ENCODE results near the gene MARK4.

Gene MARK4

DNA sequence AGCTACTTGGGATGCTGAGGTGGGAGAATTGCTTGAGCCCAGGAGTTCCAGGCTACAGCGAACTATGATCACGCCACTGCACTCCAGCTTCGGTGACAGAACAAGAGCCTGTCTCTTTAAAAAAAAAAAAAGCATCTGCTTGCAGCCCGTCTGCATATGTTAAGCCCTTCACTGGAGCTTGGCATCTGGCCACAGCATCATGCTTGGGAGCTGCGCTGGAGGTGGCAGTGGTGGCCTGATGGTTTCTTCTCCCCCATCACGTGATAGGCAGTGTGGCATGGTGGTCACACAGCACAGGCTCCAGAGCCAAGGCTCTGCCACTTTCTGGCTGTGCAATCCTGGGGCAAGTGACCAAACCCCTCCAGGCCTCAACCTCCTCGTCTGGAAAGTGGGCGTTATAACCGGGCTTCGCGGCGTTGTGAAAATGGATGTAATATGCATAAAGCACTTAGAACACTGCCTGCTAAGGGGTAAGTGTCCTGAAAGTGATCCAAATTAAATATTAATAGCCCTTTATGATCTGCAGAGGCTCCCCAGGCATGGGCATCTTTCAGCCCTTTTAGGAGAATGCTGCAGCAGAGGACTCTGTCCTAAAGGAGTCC lies 24.4 kb downstream of the MARK4 start:
- peak; percentile 77 for DNase-seq

DNA sequence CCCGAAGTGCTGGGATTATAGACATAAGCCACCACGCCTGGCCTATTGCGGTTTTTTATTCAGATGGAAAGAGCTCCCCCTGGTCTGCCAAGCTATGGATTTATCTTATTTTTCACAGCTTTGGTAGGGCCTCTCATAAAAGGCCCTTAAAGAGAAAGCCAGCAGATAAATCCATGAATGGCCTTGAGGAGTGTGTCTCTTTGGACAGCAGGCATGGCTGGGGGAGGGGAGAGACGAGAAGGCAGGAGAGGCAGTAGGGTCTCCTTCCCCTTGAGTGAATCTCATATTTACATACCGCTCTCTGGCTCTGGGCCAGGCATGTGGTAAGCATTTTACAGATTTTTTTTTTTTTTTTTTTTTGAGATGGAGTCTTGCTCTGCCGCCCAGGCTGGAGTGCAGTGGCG lies 25.2 kb downstream of the MARK4 start:
- DNase-seq = peak; percentile 88

DNA sequence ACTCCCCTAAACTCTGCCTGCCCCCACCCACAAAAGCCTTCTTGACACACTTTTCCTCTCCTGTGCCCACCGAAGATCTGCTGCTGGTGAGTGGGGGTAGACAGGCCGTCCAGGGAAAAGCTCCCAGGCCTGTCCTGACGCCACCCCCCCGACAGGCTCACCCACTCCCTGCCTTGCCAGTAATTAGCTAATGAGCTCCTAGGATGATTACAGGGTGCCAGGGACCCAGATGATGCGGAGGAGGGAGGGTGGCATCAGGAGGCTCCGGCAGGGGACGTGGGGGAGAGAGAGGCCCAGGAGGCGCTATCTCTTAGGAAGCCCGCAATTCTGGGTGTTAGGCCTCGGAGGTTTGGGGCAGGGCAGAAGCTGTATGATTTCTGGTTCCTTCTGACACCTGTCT lies 27.0 kb downstream of the MARK4 start:
- DNase-seq = no peak

DNA sequence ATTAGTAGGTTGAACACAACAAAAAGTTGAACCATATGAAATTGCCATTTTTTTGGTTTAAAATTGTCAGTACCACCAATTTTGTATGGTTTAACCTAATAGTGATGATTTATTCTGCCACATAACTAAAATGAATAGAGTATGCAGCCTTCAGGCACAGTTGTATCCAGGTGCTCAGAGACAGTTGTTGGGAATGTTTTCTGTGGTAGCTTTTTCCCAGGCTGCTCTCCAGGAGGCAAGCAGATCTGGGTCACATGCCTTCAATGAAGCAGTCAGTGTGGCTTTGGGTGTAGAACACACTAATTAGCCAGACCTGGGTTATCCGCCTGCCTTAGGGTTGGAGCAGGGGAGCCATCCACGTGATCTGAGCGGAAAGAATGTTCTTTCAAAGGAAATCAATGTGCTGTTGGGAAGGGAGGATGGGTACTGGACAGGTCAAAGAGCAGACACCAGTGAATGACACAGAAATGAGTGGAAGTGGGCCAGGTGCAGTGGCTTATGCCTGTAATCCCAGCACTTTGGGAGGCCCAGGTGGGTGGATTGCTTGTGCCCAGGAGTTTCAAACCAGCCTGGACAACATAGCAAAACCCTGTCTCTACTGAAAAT lies 28.6 kb downstream of the MARK4 start:
- DNase-seq = no peak

DNA sequence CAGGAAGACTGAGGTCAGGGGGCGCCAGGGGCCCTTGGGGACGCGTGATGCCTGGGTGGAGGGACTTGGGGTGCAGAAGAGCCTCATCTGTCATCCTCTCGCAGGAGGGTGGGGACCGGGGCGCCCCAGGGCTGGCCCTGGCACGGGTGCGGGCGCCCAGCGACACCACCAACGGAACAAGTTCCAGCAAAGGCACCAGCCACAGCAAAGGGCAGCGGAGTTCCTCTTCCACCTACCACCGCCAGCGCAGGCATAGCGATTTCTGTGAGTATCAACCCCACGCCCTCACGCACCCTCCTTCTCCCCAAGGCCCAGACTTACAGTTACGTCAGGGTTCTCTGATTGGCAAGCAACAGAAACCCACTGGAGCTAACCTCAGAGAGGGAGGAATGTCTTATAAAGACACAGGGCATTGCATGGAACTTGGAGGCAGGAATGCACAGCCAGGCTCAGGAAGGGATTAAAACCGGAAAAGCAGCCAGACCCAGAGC lies 29.4 kb downstream of the MARK4 start:
- peak; percentile 16 for DNase-seq

DNA sequence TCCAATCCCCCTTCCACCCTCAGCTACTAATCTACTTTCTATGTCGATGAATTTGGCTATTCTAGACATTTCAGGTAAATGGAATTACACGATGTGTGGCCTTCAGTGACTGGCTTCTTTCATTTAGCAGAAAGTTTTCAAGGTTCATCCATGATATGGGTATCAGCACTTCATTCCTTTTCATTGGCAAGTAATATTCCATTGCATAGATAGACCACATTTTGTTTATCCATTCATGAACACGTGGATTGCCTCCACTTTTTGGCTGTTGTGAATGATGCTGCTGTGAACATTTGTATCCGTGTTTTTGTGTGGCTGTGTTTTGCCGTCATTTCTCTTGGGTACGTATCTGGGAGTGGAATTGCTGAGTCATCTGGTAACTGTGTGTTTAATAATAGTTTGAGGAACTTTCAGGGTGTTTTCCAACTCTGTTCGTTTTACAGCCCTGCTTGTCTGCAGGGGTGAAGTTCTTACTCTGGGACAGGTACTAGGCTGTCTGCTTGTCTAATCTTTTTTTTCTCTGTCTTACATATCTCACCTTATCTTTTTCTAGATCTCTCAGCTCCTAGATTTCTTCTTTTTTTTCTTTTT lies 32.5 kb downstream of the MARK4 start:
- no peak for DNase-seq

DNA sequence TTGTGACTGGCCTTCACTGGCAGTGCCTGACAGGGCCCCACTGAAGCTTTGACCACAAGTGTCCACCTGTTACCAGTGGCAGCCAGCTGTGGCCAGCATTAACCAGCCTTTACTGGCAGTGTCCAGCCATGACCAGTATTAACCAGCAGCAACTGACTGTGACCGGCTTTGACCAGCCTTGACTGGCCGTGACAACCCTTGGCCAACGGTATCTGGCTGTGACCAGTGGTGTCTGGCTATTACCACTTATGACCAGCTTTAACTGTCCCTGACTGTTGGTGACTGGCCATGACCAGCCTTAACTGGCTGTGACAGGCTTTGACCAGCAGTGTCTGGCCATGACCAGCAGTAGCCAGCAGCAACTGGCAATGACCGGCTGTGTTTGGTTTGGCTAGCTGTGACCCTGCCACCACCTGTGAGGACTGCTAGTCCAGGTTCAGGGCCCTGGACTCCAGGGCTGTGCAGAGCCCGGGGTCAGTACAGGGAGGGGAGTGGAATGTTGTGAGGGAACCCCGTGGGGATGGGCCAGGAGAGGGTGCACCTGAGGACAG lies 39.4 kb downstream of the MARK4 start:
- DNase-seq = no peak

DNA sequence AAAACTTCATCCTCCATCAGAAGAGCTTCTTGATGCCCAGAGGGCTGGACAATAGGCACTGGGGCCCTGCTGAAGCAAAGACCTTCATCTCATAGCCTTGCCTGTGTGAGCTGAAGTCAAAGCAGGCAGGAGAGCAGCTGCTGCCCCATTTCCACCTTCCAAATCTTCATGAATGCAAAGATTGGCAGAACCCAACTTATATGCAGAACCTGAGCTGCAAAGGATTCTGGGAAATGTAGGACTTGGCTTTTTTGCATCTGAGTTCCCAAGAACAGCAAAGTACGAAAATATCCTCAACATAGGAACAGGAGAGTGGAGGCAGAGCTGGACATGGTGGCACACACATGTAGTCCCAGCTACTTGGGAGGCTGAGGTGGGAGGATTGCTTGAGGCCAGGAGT lies 40.8 kb downstream of the MARK4 start:
- DNase-seq = no peak

DNA sequence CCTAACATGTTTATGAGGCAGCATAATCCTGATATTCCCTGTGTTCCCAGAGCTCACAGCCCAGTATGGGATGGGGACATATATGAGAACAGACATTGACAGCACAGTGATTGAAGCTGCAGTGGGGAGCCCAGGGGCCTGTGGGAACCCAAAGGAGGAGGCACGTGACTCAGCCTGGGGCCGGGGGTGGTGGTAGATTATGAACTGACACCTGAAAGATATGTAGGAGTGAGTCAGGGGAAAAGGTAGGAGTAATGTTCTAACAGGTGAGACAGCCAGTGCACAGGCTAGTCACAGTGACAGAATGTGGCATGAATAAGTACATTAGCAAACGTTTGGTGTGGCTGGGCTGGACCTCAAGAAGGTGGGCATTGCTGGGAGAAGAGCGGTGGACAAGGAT lies 42.6 kb downstream of the MARK4 start:
- DNase-seq = no peak

DNA sequence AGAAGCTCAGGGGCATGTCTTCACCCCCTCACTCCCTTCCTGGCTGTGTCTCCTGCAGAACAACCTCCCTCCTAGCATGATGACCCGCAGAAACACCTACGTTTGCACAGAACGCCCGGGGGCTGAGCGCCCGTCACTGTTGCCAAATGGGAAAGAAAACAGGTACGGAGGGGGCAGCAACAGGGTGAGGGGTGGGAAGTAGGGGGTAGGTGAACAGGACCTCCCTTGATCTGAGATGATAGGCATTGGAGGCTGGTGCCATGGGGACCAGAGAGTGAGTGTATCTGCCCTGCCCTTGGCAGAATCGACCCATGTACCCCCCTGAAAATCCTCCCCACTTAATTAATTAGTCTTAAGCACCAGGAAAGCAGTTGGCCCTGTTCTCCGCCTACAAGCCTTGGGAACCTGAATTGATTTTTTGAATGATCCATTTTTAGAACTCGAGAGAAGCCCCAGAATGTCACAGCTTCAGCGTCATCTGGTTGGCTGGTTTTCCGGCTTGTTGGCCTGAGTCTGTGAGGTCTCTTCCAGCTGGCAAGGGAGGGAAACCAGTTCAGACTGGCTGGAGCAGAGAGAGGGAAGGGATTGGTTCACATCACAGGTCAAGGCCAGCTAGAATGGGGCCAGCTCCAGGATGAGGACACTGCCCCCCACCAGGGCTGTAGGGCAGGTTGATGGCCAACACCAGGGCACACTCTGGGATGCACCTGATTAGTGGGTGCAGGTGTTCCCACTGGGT lies 43.4 kb downstream of the MARK4 start:
- no peak for DNase-seq

DNA sequence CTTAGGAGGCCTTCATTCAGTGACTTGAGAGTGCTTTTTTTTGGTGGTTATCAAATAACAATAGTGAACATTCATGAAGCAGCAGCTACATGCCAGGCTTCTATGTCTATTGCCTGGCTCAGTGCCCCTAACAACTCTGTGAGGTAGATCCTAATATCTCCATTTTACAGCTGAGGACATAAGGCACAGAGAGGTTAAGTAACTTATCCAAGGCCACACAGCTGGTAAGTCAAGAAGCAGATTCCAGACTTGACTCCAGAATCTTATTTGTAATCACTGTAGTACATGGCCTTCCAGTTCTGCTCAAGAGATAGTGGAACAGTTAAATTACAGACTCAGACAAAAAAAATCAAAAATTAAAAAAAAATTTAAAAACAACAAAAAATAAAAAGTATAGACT lies 44.8 kb downstream of the MARK4 start:
- no peak for DNase-seq

DNA sequence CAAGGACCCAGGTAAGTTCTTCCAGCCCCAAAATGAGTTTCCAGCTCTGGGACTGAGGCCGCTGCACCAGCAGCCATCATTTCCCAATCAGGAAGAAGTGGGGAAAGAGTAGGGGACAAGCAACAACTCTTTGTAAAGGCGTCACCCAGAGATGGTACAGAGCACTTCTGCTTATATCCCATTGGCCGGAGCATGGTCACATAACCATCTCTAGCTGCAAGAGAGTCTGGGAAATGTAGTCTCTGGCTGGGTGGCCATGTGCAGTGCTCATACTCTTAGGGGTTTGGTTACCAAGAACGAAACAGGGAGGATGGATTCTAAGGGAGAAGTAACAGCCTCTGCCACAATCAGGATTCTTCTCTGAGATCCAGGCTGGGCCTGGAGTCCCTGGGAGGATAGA lies 45.3 kb downstream of the MARK4 start:
- DNase-seq = no peak

DNA sequence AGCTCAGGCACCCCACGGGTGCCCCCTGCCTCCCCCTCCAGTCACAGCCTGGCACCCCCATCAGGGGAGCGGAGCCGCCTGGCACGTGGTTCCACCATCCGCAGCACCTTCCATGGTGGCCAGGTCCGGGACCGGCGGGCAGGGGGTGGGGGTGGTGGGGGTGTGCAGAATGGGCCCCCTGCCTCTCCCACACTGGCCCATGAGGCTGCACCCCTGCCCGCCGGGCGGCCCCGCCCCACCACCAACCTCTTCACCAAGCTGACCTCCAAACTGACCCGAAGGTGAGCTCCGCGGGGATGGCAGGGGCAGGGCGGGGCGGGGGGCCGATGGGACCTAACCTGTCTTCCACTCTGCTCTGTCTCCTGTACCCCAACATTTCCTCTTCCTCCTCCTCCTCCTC lies 46.6 kb downstream of the MARK4 start:
- no peak for DNase-seq

DNA sequence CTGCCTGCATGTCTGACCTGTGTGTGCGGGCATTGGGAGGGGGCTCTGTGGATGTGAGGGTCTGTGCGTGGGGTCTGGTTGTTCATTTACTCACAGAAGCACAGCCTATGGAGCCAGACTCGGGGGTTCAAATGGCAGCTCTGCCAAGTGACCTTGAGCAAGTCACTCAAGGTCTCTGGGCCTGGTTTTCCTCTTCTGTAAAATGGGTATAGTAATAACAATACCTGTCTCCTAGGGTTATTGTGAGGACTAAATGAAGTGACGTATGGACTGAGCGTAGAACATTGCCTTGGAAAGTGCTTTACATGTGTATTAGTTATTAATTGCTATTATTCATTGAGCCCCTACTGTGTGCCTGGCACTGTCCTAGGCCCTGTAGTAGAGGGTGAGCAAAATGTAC lies 47.2 kb downstream of the MARK4 start:
- DNase-seq = no peak

DNA sequence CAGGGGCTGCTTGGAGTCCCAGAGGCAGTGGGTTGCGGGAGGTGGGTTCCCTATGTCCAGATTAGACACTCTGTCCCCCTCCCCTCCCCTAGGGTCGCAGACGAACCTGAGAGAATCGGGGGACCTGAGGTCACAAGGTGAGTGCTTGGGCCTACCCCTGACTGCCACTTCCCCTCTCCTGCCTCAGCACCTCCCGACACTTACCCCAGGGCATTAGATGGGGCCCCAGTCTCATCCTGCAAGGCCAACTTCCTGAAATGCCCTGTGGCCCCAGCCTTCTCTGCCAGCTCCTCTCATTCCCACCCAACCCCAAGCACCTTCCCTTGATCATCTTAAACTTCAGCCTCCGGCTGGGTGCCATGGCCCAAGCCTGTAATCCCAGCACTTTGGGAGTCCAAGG lies 48.6 kb downstream of the MARK4 start:
- DNase-seq = no peak

DNA sequence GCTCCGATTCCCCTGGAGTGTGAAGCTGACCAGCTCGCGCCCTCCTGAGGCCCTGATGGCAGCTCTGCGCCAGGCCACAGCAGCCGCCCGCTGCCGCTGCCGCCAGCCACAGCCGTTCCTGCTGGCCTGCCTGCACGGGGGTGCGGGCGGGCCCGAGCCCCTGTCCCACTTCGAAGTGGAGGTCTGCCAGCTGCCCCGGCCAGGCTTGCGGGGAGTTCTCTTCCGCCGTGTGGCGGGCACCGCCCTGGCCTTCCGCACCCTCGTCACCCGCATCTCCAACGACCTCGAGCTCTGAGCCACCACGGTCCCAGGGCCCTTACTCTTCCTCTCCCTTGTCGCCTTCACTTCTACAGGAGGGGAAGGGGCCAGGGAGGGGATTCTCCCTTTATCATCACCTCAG lies 51.3 kb downstream of the MARK4 start:
- DNase-seq = no peak

DNA sequence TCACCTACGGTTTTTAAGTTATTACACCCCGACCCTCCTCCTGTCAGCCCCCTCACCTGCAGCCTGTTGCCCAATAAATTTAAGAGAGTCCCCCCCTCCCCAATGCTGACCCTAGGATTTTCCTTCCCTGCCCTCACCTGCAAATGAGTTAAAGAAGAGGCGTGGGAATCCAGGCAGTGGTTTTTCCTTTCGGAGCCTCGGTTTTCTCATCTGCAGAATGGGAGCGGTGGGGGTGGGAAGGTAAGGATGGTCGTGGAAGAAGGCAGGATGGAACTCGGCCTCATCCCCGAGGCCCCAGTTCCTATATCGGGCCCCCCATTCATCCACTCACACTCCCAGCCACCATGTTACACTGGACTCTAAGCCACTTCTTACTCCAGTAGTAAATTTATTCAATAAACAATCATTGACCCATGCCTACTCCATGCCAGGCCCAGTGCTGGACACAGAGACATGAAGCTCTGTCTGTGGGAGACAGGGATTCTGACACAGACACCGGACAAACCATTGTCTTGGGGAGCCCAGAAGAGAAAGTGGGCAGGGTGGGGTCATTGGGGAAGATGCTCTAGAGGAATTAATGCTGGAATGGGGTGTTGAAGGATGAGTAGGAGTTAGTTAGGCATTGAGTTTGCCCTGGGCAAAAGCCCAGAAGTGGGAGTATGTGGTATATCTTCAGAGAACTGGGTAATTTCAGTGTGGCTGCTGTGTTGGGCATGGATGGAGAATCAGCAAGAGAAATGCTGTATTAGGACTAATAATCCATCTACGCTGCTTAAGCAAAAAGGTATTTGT lies 52.4 kb downstream of the MARK4 start:
- no peak for DNase-seq

DNA sequence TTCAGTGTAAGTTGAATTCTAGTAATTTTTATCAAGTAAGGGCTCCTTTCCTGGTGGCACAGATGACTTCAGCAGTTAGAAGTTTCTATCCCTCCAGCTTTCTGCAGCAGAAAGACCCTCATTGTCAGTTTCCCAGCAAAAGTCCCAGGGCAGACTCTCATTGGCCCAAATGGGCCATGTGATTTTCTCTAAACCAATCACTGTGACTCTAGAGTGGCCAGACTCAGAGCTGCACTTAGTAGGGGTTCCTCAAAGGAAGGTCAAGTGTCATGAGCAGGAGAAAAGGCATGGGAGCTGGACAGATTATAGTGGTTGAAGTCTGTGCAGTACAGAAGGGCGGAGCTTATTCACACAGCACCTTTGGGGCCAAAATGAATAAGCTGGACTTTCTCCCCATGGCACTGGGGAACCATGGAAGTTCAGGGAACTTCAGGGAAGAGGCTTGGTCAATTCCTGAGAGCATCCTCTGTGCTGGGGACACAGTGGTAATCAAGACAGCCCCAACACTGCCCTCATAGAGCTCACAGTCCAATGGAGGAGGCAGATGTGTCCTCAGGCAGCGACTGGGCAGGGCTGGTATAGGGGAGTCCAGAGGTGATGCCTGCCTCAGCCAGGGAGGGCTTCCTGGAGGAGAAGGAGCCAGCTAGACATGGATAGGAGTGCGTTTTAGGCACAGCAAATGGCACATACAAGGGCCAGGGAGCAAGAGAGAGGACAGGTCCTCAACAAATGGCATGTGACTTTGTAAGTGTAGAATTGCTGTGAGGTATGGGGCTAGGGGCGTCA lies 53.3 kb downstream of the MARK4 start:
- DNase-seq = no peak

DNA sequence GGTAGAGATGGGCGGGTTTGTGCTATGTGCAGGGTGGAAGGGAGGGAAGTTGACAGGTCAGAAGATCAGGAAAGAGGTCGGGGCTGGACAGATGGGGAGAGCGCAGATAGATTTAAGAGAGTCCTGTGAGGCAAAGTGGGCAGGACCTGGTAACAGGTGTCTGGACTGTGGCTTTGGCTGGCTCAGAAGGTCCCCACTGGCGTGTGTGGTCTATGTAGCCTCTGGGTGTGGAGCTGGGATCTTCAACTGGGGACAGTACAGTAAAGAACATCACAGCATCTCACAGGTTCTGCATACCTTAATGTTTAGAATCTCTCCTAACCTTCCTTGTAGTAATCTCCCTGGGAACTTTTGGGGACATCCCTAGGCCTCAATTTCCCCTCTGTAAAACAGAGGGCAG lies 53.9 kb downstream of the MARK4 start:
- DNase-seq = no peak

DNA sequence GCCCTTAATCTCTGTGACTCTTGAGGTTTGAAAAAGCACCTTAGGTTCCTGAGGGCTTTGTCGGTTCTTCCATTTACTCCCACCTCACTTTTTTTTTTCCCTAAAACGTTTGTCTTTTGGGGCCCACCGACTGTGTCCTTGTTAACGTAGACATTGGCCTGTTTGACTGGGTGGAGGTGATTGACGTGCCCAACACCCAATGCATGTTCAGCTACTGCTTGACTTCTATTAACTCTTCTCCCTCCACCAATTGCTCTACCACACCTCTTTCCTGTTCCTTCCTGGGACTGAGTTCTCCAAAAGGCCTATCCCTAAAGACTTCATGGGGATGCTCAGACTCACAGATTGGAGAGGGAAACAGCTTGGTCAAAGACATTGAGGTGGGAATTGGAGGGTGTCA lies 54.4 kb downstream of the MARK4 start:
- no peak for DNase-seq

DNA sequence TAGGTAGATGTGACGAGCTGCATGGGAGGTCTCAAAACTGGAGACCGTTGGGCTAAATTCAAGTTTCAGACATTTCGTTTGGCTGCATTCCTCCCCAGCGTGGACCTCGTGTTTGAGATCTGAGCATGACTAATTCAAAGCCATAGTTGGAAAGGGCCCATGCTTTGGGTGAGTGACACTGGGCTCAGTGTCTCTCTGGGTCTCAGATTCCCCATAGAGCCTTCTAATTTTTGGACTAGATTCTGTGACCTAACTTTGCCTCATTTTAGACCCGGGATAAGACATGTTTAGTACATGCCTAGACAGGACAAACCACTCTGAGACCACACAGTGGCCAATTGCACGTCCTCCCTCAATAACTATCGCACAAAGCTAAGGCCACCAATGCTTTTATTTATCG lies 55.0 kb downstream of the MARK4 start:
- no peak for DNase-seq

DNA sequence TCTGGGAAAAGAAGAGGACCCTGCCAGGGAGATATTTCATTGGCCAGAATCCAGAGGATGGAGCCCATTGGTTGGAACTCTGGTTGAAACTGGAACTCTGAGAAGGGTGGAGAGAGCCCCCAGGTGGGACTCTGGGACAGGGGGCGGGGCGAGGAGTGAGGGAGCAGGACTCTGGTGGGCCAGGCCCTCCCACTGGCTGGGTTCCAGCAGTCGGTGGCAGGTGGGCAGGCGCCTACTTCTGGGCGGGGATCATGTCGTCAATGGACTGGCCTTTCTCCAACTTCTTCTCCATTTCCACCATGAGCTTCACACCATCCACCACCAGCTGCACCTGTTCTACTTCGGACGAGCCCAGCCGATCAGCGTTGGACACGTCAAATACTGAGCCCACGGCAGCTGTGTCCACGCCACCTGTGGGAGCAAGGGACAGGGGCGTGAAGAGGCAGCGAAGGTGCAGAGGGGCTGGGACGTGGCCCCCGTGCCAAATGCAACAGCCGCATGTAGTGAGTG lies 55.5 kb downstream of the MARK4 start:
- DNase-seq = no peak
